ENCODE measurements around the gene IFNAR2.

Gene IFNAR2

DNA sequence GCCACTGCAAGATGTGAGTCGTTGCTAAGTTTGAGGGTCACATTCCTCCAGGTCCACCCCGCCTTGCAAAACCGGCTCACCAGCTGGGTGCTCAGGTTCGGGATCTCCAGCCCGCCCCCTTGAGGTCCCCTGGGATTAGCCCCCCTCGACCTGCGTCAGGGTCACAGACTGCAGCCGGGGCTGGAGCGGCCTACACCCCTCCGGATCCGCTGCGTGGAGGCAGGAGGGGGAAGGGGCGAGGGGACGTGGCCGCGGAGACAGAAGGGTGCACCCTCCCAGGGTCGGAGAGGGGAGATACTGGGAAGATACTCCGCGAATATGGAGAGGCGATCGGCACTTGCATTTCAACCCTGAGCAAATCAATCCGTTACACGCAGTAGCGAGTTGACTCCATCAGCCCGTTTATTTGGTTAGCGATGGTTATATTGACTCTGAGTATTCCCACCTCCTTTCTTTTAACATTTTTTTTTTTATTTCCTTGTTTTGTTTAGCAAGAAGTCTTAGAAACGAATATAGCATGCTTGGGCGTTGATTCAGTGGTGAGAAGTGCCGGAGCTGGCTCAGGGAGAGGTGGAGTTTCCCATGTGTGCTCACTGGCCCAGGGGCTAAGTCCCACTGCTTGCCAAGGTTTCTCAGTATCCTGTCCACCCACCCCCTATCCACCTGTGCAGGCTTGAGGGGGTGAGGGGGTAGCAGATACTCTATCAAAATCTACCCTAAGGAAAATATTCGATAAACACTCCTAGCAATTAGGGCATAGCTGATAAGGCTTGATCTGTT is 997 bp downstream of the IFNAR2 start:
- FAIRE-seq (no peak), DNase-seq (ENCODE audit: insufficient read length, low spot score) (no peak)

GRCh38 chr21:33231526-33231925 is 1.8 kb downstream of the IFNAR2 start:
- TF ChIP-seq, protein P1, sequence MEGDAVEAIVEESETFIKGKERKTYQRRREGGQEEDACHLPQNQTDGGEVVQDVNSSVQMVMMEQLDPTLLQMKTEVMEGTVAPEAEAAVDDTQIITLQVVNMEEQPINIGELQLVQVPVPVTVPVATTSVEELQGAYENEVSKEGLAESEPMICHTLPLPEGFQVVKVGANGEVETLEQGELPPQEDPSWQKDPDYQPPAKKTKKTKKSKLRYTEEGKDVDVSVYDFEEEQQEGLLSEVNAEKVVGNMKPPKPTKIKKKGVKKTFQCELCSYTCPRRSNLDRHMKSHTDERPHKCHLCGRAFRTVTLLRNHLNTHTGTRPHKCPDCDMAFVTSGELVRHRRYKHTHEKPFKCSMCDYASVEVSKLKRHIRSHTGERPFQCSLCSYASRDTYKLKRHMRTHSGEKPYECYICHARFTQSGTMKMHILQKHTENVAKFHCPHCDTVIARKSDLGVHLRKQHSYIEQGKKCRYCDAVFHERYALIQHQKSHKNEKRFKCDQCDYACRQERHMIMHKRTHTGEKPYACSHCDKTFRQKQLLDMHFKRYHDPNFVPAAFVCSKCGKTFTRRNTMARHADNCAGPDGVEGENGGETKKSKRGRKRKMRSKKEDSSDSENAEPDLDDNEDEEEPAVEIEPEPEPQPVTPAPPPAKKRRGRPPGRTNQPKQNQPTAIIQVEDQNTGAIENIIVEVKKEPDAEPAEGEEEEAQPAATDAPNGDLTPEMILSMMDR (IDR thresholded peaks at IDR 0.05; ENCODE audit: insufficient read depth, missing control alignments): no peak
- FAIRE-seq (no peak), DNase-seq (ENCODE audit: insufficient read length, low spot score) (no peak)

More for the DNA sequence above, 997 bp downstream of the IFNAR2 start:
- TF ChIP-seq, protein P1 (IDR thresholded peaks at IDR 0.05; ENCODE audit: insufficient read depth, missing control alignments): no peak

DNA sequence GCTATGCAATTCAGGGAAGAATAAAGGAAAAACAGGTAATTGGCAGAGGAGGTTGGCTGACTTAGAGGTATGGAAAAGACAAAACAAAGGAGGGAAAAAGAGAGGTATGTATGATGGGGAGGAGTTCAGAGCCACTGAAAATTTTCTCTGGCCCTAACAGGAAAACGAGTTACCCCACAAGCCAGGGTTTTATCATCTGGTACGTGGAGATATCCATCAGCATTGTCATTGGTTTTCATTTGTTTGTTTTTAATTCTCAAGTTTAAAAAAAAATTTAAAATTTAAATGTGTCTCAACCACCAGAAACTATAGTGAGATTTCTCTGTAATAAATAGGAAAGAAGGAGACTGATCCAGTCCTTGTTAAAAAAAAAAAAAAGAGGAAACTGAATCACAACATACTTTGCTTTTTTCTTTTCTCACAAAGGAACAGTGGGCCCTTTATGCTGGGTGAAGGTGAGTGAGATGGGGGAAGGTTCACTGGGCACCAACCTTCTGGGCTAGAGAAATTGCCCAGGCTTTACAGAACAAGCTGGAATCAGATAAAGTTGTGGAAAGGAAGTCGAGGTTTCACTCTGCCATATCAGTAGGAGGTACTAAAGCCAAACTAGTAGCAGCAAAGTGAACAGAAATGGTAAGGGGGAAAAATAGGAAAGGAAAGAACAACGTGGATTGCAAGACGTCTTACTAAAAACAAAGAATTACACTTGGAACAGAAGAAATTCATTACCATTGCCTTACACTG is 2.7 kb downstream of the IFNAR2 start:
- DNase-seq (ENCODE audit: insufficient read length, low spot score): no peak
- no peak for FAIRE-seq
- TF ChIP-seq, protein P1 (IDR thresholded peaks at IDR 0.05; ENCODE audit: insufficient read depth, missing control alignments): no peak

GRCh38 chr21:33234635-33235520 is 5.1 kb downstream of the IFNAR2 start:
- TF ChIP-seq, protein P1 (IDR thresholded peaks at IDR 0.05; ENCODE audit: insufficient read depth, missing control alignments): no peak
- FAIRE-seq: no peak
- DNase-seq (ENCODE audit: insufficient read length, low spot score): no peak

GRCh38 chr21:33236013-33236686 is 6.4 kb downstream of the IFNAR2 start:
- no peak for DNase-seq (ENCODE audit: insufficient read length, low spot score)
- TF ChIP-seq, protein P1 (IDR thresholded peaks at IDR 0.05; ENCODE audit: insufficient read depth, missing control alignments): no peak
- FAIRE-seq: no peak

- TF ChIP-seq, protein P1 (IDR thresholded peaks at IDR 0.05; ENCODE audit: insufficient read depth, missing control alignments): no peak
- DNase-seq (ENCODE audit: insufficient read length, low spot score) (no peak), FAIRE-seq (no peak)
These were observed 7.0 kb downstream of the IFNAR2 start for GRCh38 chr21:33236766-33237165.

Measured in D721Med (cell line).